ENCODE results near the gene PRR23E.

PRR23E gene

GRCh38 chr3:127166501-127167065 lies 26.3 kb upstream of the PRR23E start:
- TF ChIP-seq POLR2AphosphoS5 (IDR thresholded peaks at IDR 0.05; ENCODE audit: low read depth, low read length), result no peak
- no peak for TF ChIP-seq REST (IDR thresholded peaks at IDR 0.05; ENCODE audit: insufficient read depth in 1 of 2, low read depth in 2 of 2, low read length in 2 of 2)
- TF ChIP-seq FOXP2 (optimal IDR thresholded peaks at IDR 0.05; ENCODE audit: borderline replicate concordance, extremely low read depth, extremely low read length, insufficient read depth), result no peak
- no peak for TF ChIP-seq SIN3A (IDR thresholded peaks at IDR 0.05; ENCODE audit: borderline replicate concordance, insufficient read depth, low read length)
- no peak for TF ChIP-seq TAF1 (IDR thresholded peaks at IDR 0.05; ENCODE audit: borderline replicate concordance, insufficient read depth, low read length)

- TF ChIP-seq REST (IDR thresholded peaks at IDR 0.05; ENCODE audit: insufficient read depth in 1 of 2, low read depth in 2 of 2, low read length in 2 of 2) (no peak), TAF1 (IDR thresholded peaks at IDR 0.05; ENCODE audit: borderline replicate concordance, insufficient read depth, low read length) (no peak), FOXP2 (optimal IDR thresholded peaks at IDR 0.05; ENCODE audit: borderline replicate concordance, extremely low read depth, extremely low read length, insufficient read depth) (no peak), SIN3A (IDR thresholded peaks at IDR 0.05; ENCODE audit: borderline replicate concordance, insufficient read depth, low read length) (no peak), POLR2AphosphoS5 (IDR thresholded peaks at IDR 0.05; ENCODE audit: low read depth, low read length) (no peak)
Observed at GRCh38 chr3:127167315-127168043, 25.5 kb upstream of the PRR23E start.

- no peak for TF ChIP-seq FOXP2 (optimal IDR thresholded peaks at IDR 0.05; ENCODE audit: borderline replicate concordance, extremely low read depth, extremely low read length, insufficient read depth)
- no peak for TF ChIP-seq POLR2AphosphoS5 (IDR thresholded peaks at IDR 0.05; ENCODE audit: low read depth, low read length)
- TF ChIP-seq REST (IDR thresholded peaks at IDR 0.05; ENCODE audit: insufficient read depth in 1 of 2, low read depth in 2 of 2, low read length in 2 of 2), result no peak
- TF ChIP-seq TAF1 (IDR thresholded peaks at IDR 0.05; ENCODE audit: borderline replicate concordance, insufficient read depth, low read length), result no peak
Observed at GRCh38 chr3:127168271-127168670, 24.7 kb upstream of the PRR23E start.

- TF ChIP-seq REST (IDR thresholded peaks at IDR 0.05; ENCODE audit: insufficient read depth in 1 of 2, low read depth in 2 of 2, low read length in 2 of 2), result no peak
- no peak for TF ChIP-seq POLR2AphosphoS5 (IDR thresholded peaks at IDR 0.05; ENCODE audit: low read depth, low read length)
- TF ChIP-seq TAF1 (IDR thresholded peaks at IDR 0.05; ENCODE audit: borderline replicate concordance, insufficient read depth, low read length), result no peak
- TF ChIP-seq SIN3A (IDR thresholded peaks at IDR 0.05; ENCODE audit: borderline replicate concordance, insufficient read depth, low read length), result no peak
- no peak for TF ChIP-seq FOXP2 (optimal IDR thresholded peaks at IDR 0.05; ENCODE audit: borderline replicate concordance, extremely low read depth, extremely low read length, insufficient read depth)
Observed at GRCh38 chr3:127170814-127171213, 22.1 kb upstream of the PRR23E start.

All from PFSK-1 (cell line).